HUES64 (cell line): ENCODE measurements around the gene ANKRD55.
"Not testable (repeated sequence)": the region's sequence is repeated elsewhere in the genome, so short reads cannot be mapped to it uniquely, and the experiment has no call there.

ENCODE experiments used
- H3K27ac ChIP-seq: 2 replicates; pipeline ENCODE4 v1.7.0; 2013; ENCODE audit warnings: low read depth, low read length, inconsistent platforms
- H3K27me3 ChIP-seq: 2 replicates; pipeline ENCODE4 v1.6.1; 2013; ENCODE audit warnings: mild to moderate bottlenecking, low read length; ENCODE audit not compliant: insufficient read depth
- H3K36me3 ChIP-seq: 2 replicates; pipeline ENCODE4 v1.6.1; 2013; ENCODE audit warnings: mild to moderate bottlenecking, low read length; ENCODE audit not compliant: insufficient read depth
- H3K4me1 ChIP-seq: 2 replicates; pipeline ENCODE4 v1.6.1; 2013; ENCODE audit warnings: mild to moderate bottlenecking, low read length, moderate library complexity; ENCODE audit not compliant: insufficient read depth
- H3K4me3 ChIP-seq: 2 replicates; pipeline ENCODE4 v1.5.1; 2013; ENCODE audit warnings: mild to moderate bottlenecking, low read length, moderate library complexity
- H3K9ac ChIP-seq: 2 replicates; pipeline ENCODE4 v1.6.1; 2013; ENCODE audit warnings: mild to moderate bottlenecking, low read depth, low read length
- H3K9me3 ChIP-seq: 2 replicates; pipeline ENCODE4 v1.6.1; 2013; ENCODE audit warnings: low read depth, low read length; ENCODE audit not compliant: insufficient read depth
- WGBS: fragments of 150-250, 120-280 bp; methylation state at CpG from one replicate; pipeline ENCODE4 v1.1.7; 2013; ENCODE audit warnings: missing lambda C conversion rate; 5-methylcytosine and 5-hydroxymethylcytosine counted together

ANKRD55 gene

GRCh38 chr5:56206126-56206910 is 26.8 kb downstream of the ANKRD55 start:
- Histone ChIP-seq H3K4me1 (no peaks in the 10 kb centered on the region), H3K9ac (no peak overlapping the region), H3K36me3 (no peaks in the 10 kb centered on the region), H3K9me3 (no peaks in the 10 kb centered on the region), H3K27me3 (no peaks in the 10 kb centered on the region), H3K4me3 (no peak overlapping the region), H3K27ac (no peak overlapping the region)
- WGBS, result 85% methylated on average over 7 of the region's 7 CpGs

GRCh38 chr5:56203936-56204335 is 29.2 kb downstream of the ANKRD55 start:
- H3K27ac ChIP-seq, H3K4me3 ChIP-seq, H3K9me3 ChIP-seq, H3K4me1 ChIP-seq, H3K9ac ChIP-seq, H3K27me3 ChIP-seq, H3K36me3 ChIP-seq: not testable (repeated sequence)

GRCh38 chr5:56202483-56202882 is 30.6 kb downstream of the ANKRD55 start:
- no peak overlapping the region for H3K9ac ChIP-seq
- no peaks in the 10 kb centered on the region for H3K4me1 ChIP-seq
- no peaks in the 10 kb centered on the region for H3K27me3 ChIP-seq
- no peaks in the 10 kb centered on the region for H3K9me3 ChIP-seq
- no peaks in the 10 kb centered on the region for H3K36me3 ChIP-seq
- H3K4me3 ChIP-seq, result no peak overlapping the region
- no peak overlapping the region for H3K27ac ChIP-seq
- WGBS, result 96% methylated on average over 2 of the region's 3 CpGs

- H3K27ac ChIP-seq, H3K9ac ChIP-seq, H3K4me1 ChIP-seq, H3K27me3 ChIP-seq, H3K4me3 ChIP-seq, H3K9me3 ChIP-seq, H3K36me3 ChIP-seq: not testable (repeated sequence)
- 87% methylated on average over 2 of the region's 3 CpGs for WGBS
Measured at GRCh38 chr5:56201762-56202261, 31.3 kb downstream of the ANKRD55 start.

- Histone ChIP-seq H3K27ac (no peak overlapping the region), H3K9ac (no peak overlapping the region), H3K36me3 (no peaks in the 10 kb centered on the region), H3K4me3 (no peak overlapping the region), H3K9me3 (no peaks in the 10 kb centered on the region), H3K4me1 (no peaks in the 10 kb centered on the region), H3K27me3 (no peaks in the 10 kb centered on the region)
- WGBS, result 35% methylated on average over 5 of the region's 5 CpGs
Measured at GRCh38 chr5:56200971-56201666, 32.0 kb downstream of the ANKRD55 start.

GRCh38 chr5:56195016-56195415 is 38.1 kb downstream of the ANKRD55 start:
- no CpG with 5 or more reads among the region's 1 CpG for WGBS
- no peak overlapping the region for H3K9ac ChIP-seq
- H3K4me3 ChIP-seq, result no peak overlapping the region
- H3K4me1 ChIP-seq, result no peaks in the 10 kb centered on the region
- no peaks in the 10 kb centered on the region for H3K27me3 ChIP-seq
- no peak overlapping the region for H3K27ac ChIP-seq
- no peaks in the 10 kb centered on the region for H3K36me3 ChIP-seq
- H3K9me3 ChIP-seq, result no peaks in the 10 kb centered on the region

- 90% methylated on average over 16 of the region's 16 CpGs for WGBS
- H3K27ac ChIP-seq, result no peak overlapping the region
Measured at GRCh38 chr5:56192246-56192645, 40.9 kb downstream of the ANKRD55 start.

GRCh38 chr5:56191656-56192055 is 41.5 kb downstream of the ANKRD55 start:
- WGBS, result 91% methylated on average over 3 of the region's 3 CpGs
- no peak overlapping the region for H3K4me3 ChIP-seq

More at GRCh38 chr5:56192246-56192645, 40.9 kb downstream of the ANKRD55 start:
- Histone ChIP-seq H3K9ac (no peak overlapping the region), H3K36me3 (no peaks in the 10 kb centered on the region), H3K4me1 (no peaks in the 10 kb centered on the region), H3K9me3 (no peaks in the 10 kb centered on the region), H3K27me3 (no peaks in the 10 kb centered on the region), H3K4me3 (no peak overlapping the region)

GRCh38 chr5:56190497-56190896 is 42.6 kb downstream of the ANKRD55 start:
- Histone ChIP-seq H3K27me3 (no peaks in the 10 kb centered on the region), H3K27ac (no peak overlapping the region), H3K9me3 (no peaks in the 10 kb centered on the region), H3K36me3 (no peaks in the 10 kb centered on the region), H3K4me3 (no peak overlapping the region), H3K9ac (no peak overlapping the region), H3K4me1 (no peaks in the 10 kb centered on the region)
- WGBS, result 95% methylated on average over 2 of the region's 2 CpGs

More at GRCh38 chr5:56191656-56192055, 41.5 kb downstream of the ANKRD55 start:
- Histone ChIP-seq H3K27ac (no peak overlapping the region), H3K36me3 (no peaks in the 10 kb centered on the region), H3K9ac (no peak overlapping the region), H3K9me3 (no peaks in the 10 kb centered on the region), H3K27me3 (no peaks in the 10 kb centered on the region), H3K4me1 (no peaks in the 10 kb centered on the region)

GRCh38 chr5:56185768-56186311 is 47.3 kb downstream of the ANKRD55 start:
- H3K4me1 ChIP-seq, result no peaks in the 10 kb centered on the region
- no peak overlapping the region for H3K9ac ChIP-seq
- no peak overlapping the region for H3K4me3 ChIP-seq
- no peaks in the 10 kb centered on the region for H3K9me3 ChIP-seq
- no peaks in the 10 kb centered on the region for H3K36me3 ChIP-seq
- WGBS, result 95% methylated on average over 8 of the region's 8 CpGs
- no peak overlapping the region for H3K27ac ChIP-seq
- no peaks in the 10 kb centered on the region for H3K27me3 ChIP-seq

GRCh38 chr5:56183506-56183905 is 49.6 kb downstream of the ANKRD55 start:
- no peak overlapping the region for H3K27ac ChIP-seq

More at GRCh38 chr5:56183506-56183905, 49.6 kb downstream of the ANKRD55 start:
- Histone ChIP-seq H3K4me3 (no peak overlapping the region), H3K36me3 (no peaks in the 10 kb centered on the region), H3K9me3 (no peaks in the 10 kb centered on the region), H3K27me3 (no peaks in the 10 kb centered on the region), H3K4me1 (no peaks in the 10 kb centered on the region), H3K9ac (no peak overlapping the region)
- 83% methylated on average over 4 of the region's 4 CpGs for WGBS
